Muscle layer of colon (tissue), 2 donors: ENCODE data around the gene ARHGAP25.

Experiments used
- H3K27ac ChIP-seq: one replicate; pipeline ENCODE4 v1.7.0; 2013; ENCODE audit warnings: low read depth, mild to moderate bottlenecking, low read length, moderate library complexity
- H3K27me3 ChIP-seq, 2 donors: one replicate each; pipeline ENCODE4 v1.7.0; 2013; ENCODE audit warnings: low read length in 2 of 2, mild to moderate bottlenecking in 2 of 2; ENCODE audit not compliant: insufficient read depth in 2 of 2, control insufficient read depth in 1 of 2
- H3K36me3 ChIP-seq: one replicate; pipeline ENCODE4 v1.7.0; 2013; ENCODE audit warnings: mild to moderate bottlenecking, low read length; ENCODE audit not compliant: insufficient read depth
- H3K4me1 ChIP-seq: one replicate; pipeline ENCODE4 v1.7.0; 2013; ENCODE audit warnings: mild to moderate bottlenecking, low read length; ENCODE audit not compliant: insufficient read depth
- H3K4me3 ChIP-seq, 2 donors: one replicate each; pipeline ENCODE4 v1.7.0; 2013; ENCODE audit warnings: low read length in 2 of 2, low read depth in 1 of 2, mild to moderate bottlenecking in 1 of 2, moderate library complexity in 1 of 2
- H3K9ac ChIP-seq: one replicate; pipeline ENCODE4 v1.7.0; 2013; ENCODE audit warnings: low read length
- H3K9me3 ChIP-seq: one replicate; pipeline ENCODE4 v1.7.0; 2013; ENCODE audit warnings: mild to moderate bottlenecking, low read length
- donor health status: abdominal sarcoma.
- donor health status: Adenocarcinoma of cecum.

The ARHGAP25 gene

DNA sequence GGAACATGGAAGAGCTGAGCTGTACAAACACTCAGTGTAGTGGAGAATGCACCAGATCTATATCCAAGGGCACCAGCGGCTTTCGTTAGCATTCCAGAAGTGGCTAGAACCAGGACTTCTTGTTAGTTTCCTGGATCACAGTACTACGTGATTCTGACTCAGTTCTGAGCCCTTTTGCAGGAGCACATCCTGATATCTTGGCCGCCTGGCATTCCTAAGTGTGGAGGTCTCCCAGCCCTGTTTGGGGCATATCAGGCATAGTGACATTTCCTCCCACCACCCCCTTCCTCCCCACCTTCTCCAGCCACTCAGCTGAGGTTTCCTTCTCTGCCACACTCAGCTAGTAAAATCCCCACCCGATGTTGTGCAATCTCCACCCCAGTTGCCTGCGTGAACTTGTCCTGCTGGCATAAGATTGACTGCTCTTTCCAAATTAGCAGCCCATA is 73.2 kb downstream of the ARHGAP25 start:
- no peak overlapping the region for H3K4me3 ChIP-seq
- H3K9me3 ChIP-seq: no peaks in the 10 kb centered on the region
- no peak overlapping the region for H3K27ac ChIP-seq
- H3K4me1 ChIP-seq: no peaks in the 10 kb centered on the region
- no peak overlapping the region for H3K9ac ChIP-seq
- no peaks in the 10 kb centered on the region for H3K27me3 ChIP-seq
- H3K36me3 ChIP-seq: no peaks in the 10 kb centered on the region

GRCh38 chr2:68809324-68810240 is 75.0 kb downstream of the ARHGAP25 start:
- H3K27me3 ChIP-seq: no peaks in the 10 kb centered on the region
- no peaks in the 10 kb centered on the region for H3K9me3 ChIP-seq
- H3K36me3 ChIP-seq: no peaks in the 10 kb centered on the region
- no peak overlapping the region for H3K9ac ChIP-seq
- H3K4me3 ChIP-seq: no peak overlapping the region
- H3K27ac ChIP-seq: no peak overlapping the region
- H3K4me1 ChIP-seq: no peaks in the 10 kb centered on the region

- Histone ChIP-seq H3K4me3 (no peak overlapping the region), H3K27me3 (no peaks in the 10 kb centered on the region), H3K36me3 (no peaks in the 10 kb centered on the region), H3K9me3 (no peaks in the 10 kb centered on the region), H3K9ac (no peak overlapping the region), H3K27ac (no peak overlapping the region), H3K4me1 (no peaks in the 10 kb centered on the region)
Observed at GRCh38 chr2:68811364-68811763, 76.8 kb downstream of the ARHGAP25 start.

DNA sequence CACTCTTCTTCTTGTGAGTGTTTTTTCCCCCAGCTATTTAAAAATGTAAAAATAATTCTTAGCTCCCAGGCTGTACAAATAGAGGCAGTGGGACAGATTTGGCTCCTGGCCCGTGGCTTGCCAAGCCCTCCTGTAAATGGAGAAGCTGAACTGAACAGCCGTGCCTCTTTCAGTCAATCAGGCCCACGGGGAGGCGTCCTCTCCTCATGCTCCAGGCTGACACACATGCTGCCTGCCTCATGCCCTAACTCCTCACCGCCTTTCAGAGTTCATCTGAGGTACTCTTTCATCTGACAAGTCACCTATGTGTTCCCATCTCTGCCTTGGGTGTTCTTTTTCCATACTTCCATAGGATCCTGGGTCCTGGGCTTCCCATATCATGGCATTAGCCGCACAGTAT is 77.6 kb downstream of the ARHGAP25 start:
- Histone ChIP-seq H3K27me3 (no peaks in the 10 kb centered on the region), H3K4me3 (no peak overlapping the region), H3K9ac (no peak overlapping the region), H3K9me3 (no peaks in the 10 kb centered on the region), H3K27ac (no peak overlapping the region), H3K4me1 (no peaks in the 10 kb centered on the region), H3K36me3 (no peaks in the 10 kb centered on the region)

GRCh38 chr2:68813596-68813995 is 79.0 kb downstream of the ARHGAP25 start:
- no peaks in the 10 kb centered on the region for H3K27me3 ChIP-seq
- no peaks in the 10 kb centered on the region for H3K36me3 ChIP-seq

DNA sequence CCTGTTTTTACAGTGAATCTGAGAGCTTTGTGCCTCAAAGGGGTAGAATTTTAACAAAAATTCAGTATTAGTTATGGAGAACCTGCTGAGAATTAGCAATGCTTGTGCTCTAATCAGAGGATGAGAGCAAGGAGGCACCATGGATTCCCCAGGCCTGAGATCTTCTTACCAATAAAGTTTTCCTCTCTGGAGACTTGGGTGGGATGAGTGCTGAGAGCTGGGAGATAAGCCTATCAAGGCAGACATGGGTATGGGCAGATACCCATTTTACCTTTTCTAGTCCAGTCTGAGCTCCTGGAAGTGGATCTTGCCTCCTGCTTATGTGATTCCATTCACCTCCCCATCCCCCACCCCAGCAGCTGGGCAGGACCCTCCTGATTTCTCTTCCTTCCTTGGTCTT is 82.7 kb downstream of the ARHGAP25 start:
- Histone ChIP-seq H3K4me1 (no peaks in the 10 kb centered on the region), H3K27ac (no peak overlapping the region), H3K9ac (no peak overlapping the region), H3K36me3 (peaks cover 5% of the 10 kb centered on the region), H3K4me3 (no peak overlapping the region), H3K9me3 (no peaks in the 10 kb centered on the region), H3K27me3 (no peaks in the 10 kb centered on the region)

More at GRCh38 chr2:68813596-68813995, 79.0 kb downstream of the ARHGAP25 start:
- Histone ChIP-seq H3K4me1 (no peaks in the 10 kb centered on the region), H3K27ac (no peak overlapping the region), H3K9me3 (no peaks in the 10 kb centered on the region), H3K4me3 (no peak overlapping the region), H3K9ac (no peak overlapping the region)

- Histone ChIP-seq H3K27ac (no peak overlapping the region), H3K9ac (no peak overlapping the region), H3K4me1 (no peaks in the 10 kb centered on the region), H3K27me3 (no peaks in the 10 kb centered on the region), H3K4me3 (no peak overlapping the region), H3K9me3 (no peaks in the 10 kb centered on the region), H3K36me3 (peaks cover 5% of the 10 kb centered on the region)
Observed at GRCh38 chr2:68819556-68819955, 84.9 kb downstream of the ARHGAP25 start.

GRCh38 chr2:68822207-68822872 is 87.7 kb downstream of the ARHGAP25 start:
- Histone ChIP-seq H3K36me3 (peaks cover 5% of the 10 kb centered on the region), H3K27ac (no peak overlapping the region)

GRCh38 chr2:68824831-68825230 is 90.2 kb downstream of the ARHGAP25 start:
- Histone ChIP-seq H3K27ac (no peak overlapping the region), H3K27me3 (no peaks in the 10 kb centered on the region), H3K9ac (no peak overlapping the region), H3K4me3 (no peak overlapping the region), H3K4me1 (peaks cover 18% of the 10 kb centered on the region), H3K9me3 (no peaks in the 10 kb centered on the region), H3K36me3 (no peaks in the 10 kb centered on the region)

More at GRCh38 chr2:68822207-68822872, 87.7 kb downstream of the ARHGAP25 start:
- Histone ChIP-seq H3K9me3 (no peaks in the 10 kb centered on the region), H3K9ac (no peak overlapping the region), H3K4me3 (no peak overlapping the region), H3K4me1 (no peaks in the 10 kb centered on the region), H3K27me3 (no peaks in the 10 kb centered on the region)

DNA sequence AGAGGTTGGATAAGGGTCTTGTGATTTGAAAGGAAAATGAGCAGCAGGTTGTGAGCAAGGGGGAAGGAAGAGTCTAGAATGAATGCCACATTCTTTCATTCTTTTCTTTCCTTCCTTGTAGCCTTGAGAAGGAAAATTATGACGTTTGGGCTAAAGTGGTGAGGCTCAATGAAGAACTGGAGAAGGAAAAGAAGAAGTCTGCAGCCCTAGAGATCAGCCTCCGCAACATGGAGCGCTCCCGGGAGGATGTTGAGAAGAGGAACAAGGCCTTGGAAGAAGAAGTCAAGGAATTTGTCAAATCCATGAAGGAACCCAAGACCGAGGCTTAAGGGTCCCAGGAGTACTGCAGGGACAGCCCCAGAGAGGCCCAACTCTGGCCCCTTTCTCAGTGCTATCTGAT is 91.3 kb downstream of the ARHGAP25 start:
- Histone ChIP-seq H3K4me3 (no peak overlapping the region), H3K36me3 (no peaks in the 10 kb centered on the region), H3K9ac (no peak overlapping the region), H3K27me3 (no peaks in the 10 kb centered on the region), H3K4me1 (peaks cover 18% of the 10 kb centered on the region), H3K27ac (no peak overlapping the region), H3K9me3 (no peaks in the 10 kb centered on the region)

DNA sequence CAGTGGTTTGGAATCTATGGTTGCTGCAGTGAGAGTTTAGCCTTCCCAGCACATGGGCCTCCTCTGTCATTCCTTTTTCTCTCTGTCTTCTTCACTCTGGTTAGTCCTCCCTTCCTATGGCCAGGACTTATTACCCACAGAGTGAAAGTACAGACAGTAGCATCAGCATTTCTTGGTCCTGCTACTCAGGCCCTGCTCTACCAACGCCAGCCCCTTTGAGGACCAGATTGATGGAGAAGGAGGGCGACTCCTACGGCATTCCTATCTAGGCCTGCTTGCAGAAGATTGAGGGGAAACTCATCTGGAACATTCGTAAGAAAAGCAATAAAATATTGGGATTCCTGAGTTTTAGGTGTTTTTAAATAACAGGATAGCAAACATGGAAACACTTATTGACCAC is 93.1 kb downstream of the ARHGAP25 start:
- H3K4me3 ChIP-seq: no peak overlapping the region
- no peak overlapping the region for H3K27ac ChIP-seq
- no peaks in the 10 kb centered on the region for H3K36me3 ChIP-seq
- no peaks in the 10 kb centered on the region for H3K9me3 ChIP-seq
- no peaks in the 10 kb centered on the region for H3K27me3 ChIP-seq
- no peak overlapping the region for H3K9ac ChIP-seq
- H3K4me1 ChIP-seq: peaks cover 35% of the 10 kb centered on the region
